Measurements from ENCODE around the gene SUOX.

- no peak for TF ChIP-seq CTCF (IDR thresholded peaks at IDR 0.05)
- no peak for TF ChIP-seq POLR2A (IDR thresholded peaks at IDR 0.05)
Observed at GRCh38 chr12:56017181-56017580, 20.1 kb downstream of the SUOX start.

All from right lobe of liver (tissue), 4 donors.